Measurements from ENCODE around the gene MKKS.

DNA sequence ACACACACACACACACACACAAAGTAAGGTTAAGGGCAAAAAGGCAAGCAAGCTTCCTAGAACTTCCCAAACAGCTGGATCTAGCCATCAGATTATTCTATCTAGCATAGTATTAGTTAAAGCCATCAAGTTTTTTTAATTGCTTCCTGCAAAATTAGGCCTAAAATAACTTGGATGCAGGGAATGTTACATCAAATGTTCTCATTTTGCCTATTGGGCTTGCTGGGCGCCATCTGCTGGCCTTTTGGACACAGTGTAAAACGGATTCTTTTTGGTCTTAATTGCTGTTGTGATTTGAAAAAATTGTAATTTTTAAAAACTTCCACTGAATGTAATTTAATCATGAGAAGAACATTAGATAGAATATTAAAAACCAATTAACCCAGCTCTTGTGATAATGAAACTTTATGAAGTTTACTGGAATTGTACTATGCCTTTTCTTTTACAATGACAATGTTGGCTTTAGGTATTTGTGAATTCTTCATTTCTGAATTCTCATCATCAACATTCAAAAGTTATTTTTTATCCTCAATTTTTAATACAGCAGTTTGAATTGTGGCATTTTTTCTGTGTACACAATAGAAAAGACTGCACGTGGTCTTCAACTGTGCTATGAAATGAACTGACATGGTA, 6.8 kb downstream of the MKKS start:
- no peak for TF ChIP-seq ZNF219 (CRISPR knock-in tag; IDR thresholded peaks at IDR 0.05; ENCODE audit: borderline replicate concordance)
- peak; percentile 54 for TF ChIP-seq CTCF (IDR thresholded peaks at IDR 0.05)
- TF ChIP-seq ATF3 (CRISPR knock-in tag; conservative IDR thresholded peaks at IDR 0.05), result no peak
- no peak for TF ChIP-seq FOXK1 (CRISPR knock-in tag; IDR thresholded peaks at IDR 0.05)
- TF ChIP-seq FOXP4 (CRISPR knock-in tag; IDR thresholded peaks at IDR 0.05), result no peak
- TF ChIP-seq NFE2L1 (CRISPR knock-in tag; IDR thresholded peaks at IDR 0.05), result no peak
- no peak for TF ChIP-seq ZNF263 (CRISPR knock-in tag; IDR thresholded peaks at IDR 0.05; ENCODE audit: low read depth)
- TF ChIP-seq USF1 (CRISPR knock-in tag; IDR thresholded peaks at IDR 0.05), result no peak

All from WTC11 (cell line).